NCI-H1694 treated with DMSO at 0.1 percent for 48 hours (cell line): Measurements from ENCODE around the gene POLR1A.
"Not testable (repeated sequence)": the region's sequence is repeated elsewhere in the genome, so short reads cannot be mapped to it uniquely, and the experiment has no call there.

Experiments
- DNase-seq: peaks from one replicate; lab custom pipeline; 2025; lab: John Stamatoyannopoulos, UW

Gene POLR1A

DNA sequence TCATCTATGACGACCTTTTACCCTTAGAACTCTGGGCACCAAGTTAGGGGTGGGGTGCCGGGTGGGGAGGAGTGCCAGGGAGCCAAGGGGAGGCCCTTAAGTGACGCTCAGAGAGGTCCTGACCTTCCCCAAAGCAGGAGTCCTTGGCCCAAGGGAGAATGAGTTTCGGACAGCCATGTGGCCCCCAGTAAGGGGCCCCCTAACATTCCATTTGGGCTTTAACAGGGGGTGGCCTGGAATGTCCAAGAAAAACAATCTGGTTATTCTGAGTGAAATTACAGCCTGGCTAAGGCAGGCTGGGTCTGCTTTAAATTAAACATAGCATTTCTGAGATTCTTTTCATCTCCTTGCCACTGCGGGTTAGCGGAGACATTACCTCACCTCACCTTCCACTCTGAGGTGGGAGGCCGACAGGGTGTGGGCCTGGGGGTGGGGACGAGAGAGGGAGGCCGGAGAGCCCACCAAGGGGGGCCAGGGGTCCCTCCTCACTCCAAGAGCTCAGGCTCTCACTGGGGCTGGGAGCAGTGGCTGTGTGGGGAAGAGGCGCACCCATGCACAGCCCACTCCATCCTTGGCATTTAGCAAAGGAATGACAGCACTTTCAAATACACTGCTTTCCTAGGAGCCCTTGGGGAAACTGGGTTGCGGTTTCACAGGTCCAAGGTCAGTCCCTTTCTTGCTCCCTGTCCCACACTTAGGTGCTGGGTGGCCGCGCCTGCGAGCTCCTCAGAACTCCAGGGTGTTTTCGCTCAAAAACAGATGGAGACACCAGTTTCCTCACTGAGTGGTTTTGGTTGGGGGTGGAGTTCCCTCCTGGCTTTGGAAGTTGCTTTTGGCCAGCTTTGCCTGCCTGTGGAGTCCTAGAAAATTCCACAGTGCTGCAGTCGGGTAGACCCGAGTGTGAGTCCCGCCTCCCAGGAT is 107.4 kb downstream of the POLR1A start:
- DNase-seq = no peak

- DNase-seq = no peak
Measured at GRCh38 chr2:85997017-85997970, 108.4 kb downstream of the POLR1A start.

DNA sequence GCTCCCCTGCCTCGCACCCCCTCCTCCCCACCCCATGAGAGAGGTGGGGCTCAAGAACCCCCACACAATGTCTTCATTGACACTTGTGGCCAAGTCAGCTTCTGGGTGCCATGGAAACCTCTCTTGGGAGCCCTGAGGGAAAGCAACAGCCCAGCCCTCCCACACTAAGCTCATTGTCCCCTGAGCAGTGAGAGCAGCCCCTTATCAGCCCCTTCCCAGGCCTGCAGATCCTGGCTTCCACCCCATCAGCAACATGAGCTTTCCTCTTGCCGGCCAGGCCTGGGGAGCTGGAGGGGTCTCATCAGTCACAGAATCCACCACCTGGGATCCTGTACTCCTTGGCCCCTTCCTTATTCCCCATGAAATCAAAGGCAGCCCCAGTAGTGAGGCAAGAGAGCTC is 109.1 kb downstream of the POLR1A start:
- no peak for DNase-seq

- no peak for DNase-seq
Measured at GRCh38 chr2:85995648-85996529, 109.8 kb downstream of the POLR1A start.

DNA sequence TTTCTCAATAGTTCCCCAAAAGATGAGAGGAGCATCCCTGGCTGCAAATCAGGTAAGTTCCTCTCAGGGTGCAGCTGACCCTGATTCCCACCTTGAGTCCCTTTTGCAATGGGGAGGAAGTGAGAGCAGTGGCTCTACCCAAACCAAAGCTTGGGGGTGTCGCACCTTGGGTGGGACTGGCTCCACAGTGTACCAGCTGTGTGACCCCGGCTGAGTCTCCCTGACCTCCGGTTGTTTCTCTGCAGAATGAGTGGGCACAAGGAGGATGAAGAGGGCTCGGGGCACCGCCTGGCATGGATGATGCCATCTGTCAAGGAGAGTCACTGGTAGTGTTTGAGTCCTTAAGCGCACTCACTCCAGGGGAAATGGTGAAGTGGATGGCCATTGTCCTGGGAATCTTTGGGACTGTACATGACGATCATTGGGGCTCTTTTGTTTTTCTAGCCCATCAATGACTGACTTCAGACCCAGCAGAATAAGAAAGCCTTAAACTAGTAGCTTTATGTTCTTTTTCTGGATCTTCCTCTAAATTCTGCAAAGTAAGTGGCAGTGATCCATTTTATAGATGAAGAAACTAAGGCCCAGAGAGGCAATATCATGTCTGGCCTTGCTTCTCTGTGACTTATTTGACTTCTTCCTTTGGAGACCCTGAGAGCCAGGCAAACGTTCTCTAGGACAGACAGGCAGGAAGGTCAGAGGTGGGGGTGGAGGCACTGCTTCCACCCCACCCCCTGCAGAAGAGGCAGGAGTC is 110.6 kb downstream of the POLR1A start:
- no peak for DNase-seq

DNA sequence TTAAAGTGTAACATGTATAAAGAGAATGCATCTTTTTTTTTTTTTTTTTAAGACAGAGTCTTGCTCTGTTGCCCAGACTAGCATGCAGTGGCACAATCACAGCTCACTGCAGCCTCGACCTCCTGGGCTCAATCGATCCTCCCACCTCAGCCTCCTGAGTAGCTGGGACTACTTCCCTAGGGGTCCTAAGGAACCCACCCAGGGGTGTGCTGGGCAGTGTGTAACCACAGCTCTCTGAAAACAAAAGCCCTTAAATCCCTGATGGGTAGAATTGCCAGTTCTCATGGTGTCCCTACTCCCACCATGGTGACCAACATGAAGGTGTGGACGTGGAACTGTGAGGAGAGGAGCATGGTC is 111.3 kb downstream of the POLR1A start:
- DNase-seq = no peak

- no peak for DNase-seq
Measured at GRCh38 chr2:85992611-85993010, 113.1 kb downstream of the POLR1A start.

DNA sequence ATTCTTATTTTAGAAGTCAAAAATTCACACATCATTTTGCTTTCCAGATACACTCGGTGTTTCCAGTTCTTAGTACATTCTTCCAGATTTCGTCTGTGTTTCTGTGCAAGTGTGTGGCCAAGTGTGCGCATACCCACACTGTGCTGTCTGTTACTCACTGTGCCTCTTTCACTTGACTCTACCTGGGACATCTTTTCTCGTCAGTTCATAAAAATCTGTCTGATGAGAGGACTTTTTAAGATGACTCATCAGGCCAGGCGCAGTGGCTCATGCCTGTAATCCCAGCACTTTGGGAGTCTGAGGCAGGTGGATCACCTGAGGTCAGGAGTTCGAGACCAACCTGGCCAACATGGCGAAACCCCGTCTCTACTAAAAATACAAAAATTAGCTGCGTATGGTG is 113.6 kb downstream of the POLR1A start:
- not testable (repeated sequence) for DNase-seq

DNA sequence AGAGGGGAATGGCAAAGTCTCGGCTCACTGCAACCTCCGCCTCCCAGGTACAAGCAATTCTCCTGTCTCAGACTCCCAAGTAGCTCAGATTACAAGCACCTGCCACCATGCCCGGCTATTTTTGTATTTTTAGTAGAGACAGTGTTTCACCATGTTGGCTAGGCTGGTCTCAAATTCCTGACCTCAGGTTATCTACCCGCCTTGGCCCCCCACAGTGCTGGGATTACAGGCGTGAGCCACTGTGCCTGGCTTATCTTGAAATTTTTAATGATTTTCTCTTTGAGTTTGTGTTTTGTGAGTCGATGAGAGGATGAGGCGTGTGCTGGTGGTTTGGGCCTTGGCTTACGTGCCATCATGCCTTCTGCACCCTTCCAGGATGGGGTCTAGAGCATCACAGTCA is 115.6 kb downstream of the POLR1A start:
- DNase-seq = no peak

GRCh38 chr2:85989288-85989865 is 116.3 kb downstream of the POLR1A start:
- no peak for DNase-seq

GRCh38 chr2:85988914-85989270 is 116.8 kb downstream of the POLR1A start:
- no peak for DNase-seq

DNA sequence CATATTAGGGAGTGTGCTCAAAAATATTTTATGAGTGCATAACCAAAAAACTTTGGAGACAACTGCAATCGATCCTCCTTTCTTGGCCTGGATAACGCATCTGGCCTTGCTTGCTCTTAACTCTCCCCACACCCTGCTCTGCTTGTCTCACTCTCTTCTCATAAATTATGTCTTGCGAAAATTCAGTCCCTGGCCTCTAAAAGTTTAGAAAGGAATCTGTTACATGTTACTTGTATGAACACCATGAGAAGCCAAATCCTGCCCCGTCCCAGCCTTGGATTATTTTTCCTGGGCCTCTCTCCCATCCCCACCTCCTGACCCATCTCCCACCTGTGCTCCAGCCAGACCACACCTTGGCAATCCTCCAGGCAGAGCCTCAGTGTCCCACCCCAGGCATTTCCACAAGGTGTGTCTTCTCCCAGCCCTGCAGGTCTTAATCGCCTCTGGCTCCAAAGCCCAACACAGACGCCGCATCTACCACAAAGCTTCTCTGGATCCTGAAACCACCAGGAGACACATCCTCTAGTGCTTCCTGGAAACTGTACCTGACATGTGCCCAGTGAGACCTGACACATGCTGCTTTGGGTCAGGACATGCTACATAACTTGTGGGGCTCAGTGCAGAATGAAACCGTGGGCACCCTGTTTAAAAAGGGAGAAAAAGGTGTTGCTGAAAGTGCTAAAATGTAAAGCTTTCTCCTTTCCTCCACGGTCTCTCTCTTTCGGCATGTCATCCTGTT is 117.3 kb downstream of the POLR1A start:
- DNase-seq = no peak

DNA sequence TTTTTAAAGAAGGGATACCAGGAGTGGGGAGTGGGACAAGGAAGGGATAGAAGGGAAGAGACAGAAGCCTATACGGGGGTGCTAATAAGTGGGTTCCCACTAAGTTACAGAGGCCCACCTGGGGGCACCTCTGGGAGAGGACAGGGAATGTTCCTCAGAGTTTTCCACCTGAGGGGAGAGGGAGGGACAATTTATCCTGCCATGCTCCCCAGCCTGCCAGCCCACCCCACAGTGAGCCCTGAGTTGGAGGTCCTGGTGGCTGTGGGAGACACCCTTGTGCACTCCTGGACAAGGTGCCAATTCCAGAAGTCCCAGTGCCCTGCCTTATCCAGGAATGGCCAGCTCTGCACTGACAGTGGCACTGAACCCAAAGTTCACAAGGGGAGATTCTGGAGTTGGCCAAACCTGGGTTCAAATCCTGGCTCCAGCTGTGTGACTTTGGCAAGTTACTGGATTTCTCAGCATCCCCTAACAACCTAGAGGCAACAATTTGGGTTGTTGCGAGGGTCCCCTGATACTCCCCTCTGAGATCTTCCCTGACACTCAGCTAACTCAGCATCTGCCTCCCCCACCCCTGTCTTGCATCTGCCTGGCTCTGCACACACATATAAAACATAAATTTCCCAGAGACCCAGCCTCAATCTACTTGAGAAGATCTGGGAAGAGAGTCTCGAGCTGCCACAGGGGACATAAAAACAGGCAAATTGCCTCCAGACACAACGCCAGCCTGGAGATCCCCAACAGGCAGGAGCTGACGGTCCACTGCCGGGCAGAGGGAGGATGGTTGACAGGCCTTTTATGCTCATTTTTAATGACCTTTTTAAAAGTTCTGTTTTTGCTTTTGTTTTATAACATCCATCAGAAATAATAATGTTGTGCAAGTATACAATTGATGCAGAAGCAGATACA is 118.2 kb downstream of the POLR1A start:
- DNase-seq = no peak

DNA sequence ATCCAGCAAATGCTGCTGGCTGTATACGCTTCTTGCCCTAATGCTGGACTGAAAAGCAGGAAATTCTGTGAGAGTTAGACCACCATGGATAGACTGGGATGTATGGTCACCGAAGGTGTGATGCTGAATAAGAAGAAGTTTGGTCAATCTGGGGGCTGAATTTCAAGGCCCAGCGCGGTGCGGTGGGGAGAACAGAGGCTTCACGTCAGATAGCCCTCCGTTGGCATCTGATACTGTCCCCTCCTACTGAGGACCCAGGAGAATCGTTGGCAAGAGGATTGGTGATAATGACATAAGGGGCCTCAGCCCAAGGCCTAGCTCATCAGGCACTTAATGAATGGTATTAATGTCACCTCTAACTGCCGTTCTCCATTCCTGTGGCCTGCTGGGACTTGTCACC is 119.6 kb downstream of the POLR1A start:
- DNase-seq = no peak

DNA sequence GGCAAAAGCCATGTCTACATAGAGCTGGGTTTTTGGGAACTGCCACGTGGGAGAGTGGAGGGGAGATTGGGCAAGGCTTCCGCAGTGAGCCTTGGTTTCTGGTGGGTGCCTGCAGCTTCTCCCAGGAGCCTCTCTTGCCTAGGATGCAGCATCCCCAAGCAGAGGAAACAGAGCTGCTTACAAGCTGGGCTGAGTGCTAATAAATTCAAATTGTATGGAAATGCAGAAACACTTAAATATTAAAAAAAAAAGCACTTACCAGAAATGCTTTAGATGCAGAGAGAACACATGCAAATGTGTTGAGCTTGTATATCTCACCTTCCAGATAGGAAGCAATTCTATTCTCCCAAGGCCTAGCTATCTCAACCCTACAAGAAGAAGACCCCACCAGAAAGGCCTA is 120.9 kb downstream of the POLR1A start:
- no peak for DNase-seq

DNA sequence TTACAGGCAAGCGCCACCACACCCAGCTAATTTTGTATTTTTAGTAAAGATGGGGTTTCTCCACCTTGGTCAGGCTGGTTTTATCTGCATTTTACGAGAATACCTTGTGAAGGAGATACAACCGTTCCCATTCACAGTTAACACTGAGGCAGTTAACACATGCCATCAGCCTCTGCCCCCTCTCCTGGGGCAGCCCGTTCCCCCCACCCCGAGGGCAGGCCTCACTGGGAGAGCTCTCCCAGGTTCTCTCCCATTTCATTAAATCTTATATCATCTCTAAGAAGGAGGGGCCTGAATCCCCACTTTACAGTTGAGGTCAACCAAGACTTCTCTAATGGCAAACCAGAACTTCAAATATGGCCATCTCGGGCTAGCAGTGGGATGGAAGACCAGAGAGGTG is 121.9 kb downstream of the POLR1A start:
- no peak for DNase-seq

- no peak for DNase-seq
Measured at GRCh38 chr2:85981579-85982247, 124.0 kb downstream of the POLR1A start.
